ENCODE results near the gene ANKRD31. TPM values are rescaled to one million over a fixed set of nuclear protein-coding genes. Genes with fewer than 3 reads are reported as not detected.
A peak's percentile ranks its signal among the peaks of the same experiment; 100 is the strongest.
"Not testable (repeated sequence)": the region's sequence is repeated elsewhere in the genome, so short reads cannot be mapped to it uniquely, and the experiment has no call there.

The ANKRD31 gene
- polyA plus RNA-seq, 1 experiment = 0.02 TPM

DNA sequence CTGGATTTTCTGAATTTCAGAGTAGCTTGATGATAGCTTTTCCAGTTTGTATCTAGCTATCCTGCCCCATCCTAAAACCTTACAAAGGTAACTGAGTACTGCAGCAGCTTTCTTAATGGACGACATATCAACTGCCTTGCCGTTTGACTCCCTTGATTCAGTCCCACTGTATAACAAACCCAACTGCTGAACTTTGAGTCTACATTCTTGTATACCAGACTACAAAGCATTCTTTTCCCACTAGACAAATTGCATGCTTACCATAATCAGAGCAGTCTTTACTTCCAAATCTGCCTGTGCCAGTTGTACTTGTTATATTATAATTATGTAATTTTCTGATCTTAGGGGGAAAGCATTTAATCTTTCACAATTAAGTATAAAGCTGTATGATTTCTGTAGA is 47.3 kb downstream of the ANKRD31 start:
- Histone ChIP-seq H3K27me3 (ENCODE audit: control insufficient read depth, insufficient read depth, low read length) (no peaks in the 10 kb centered on the region), H3K4me3 (ENCODE audit: low read depth, low read length) (no peak overlapping the region), H3K36me3 (ENCODE audit: control insufficient read depth, insufficient read depth, low read length) (no peaks in the 10 kb centered on the region)
- DNase-seq (ENCODE audit: low read depth) = no peak
- POLR2A ChIA-PET = no interaction called here
- TF ChIP-seq, protein P1, sequence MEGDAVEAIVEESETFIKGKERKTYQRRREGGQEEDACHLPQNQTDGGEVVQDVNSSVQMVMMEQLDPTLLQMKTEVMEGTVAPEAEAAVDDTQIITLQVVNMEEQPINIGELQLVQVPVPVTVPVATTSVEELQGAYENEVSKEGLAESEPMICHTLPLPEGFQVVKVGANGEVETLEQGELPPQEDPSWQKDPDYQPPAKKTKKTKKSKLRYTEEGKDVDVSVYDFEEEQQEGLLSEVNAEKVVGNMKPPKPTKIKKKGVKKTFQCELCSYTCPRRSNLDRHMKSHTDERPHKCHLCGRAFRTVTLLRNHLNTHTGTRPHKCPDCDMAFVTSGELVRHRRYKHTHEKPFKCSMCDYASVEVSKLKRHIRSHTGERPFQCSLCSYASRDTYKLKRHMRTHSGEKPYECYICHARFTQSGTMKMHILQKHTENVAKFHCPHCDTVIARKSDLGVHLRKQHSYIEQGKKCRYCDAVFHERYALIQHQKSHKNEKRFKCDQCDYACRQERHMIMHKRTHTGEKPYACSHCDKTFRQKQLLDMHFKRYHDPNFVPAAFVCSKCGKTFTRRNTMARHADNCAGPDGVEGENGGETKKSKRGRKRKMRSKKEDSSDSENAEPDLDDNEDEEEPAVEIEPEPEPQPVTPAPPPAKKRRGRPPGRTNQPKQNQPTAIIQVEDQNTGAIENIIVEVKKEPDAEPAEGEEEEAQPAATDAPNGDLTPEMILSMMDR (IDR thresholded peaks at IDR 0.05; ENCODE audit: insufficient read depth, low read depth, low read length) = no peak
- CTCF ChIA-PET = interaction anchor here (1.4 kb wide), 1 partner anchor 10 kb away, joined by 3 read pairs; no protein-coding TSS in a partner anchor

DNA sequence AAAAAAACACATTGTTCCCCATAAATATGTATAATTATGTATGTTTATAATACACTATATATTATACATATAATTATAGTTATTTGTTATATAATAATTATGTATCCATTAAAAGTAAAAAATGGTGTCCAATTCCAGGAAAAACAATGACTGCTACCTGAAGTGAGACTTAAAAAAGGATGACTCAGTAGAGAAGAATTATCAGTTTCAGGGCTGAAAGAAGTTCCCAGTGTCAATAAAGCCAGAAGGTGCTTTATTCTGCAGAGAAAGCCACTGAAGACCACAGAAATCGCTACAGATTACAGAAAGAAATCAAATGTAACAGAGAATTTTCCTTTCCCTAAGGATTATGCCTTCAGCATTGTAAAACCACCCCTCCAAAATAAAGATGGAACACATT is 50.9 kb downstream of the ANKRD31 start:
- H3K36me3 ChIP-seq (ENCODE audit: control insufficient read depth, insufficient read depth, low read length) = no peaks in the 10 kb centered on the region
- H3K27me3 ChIP-seq (ENCODE audit: control insufficient read depth, insufficient read depth, low read length) = no peaks in the 10 kb centered on the region
- no peak for DNase-seq (ENCODE audit: low read depth)
- CTCF ChIA-PET = no interaction called here
- H3K4me3 ChIP-seq (ENCODE audit: low read depth, low read length) = no peak overlapping the region
- TF ChIP-seq, protein P1 (IDR thresholded peaks at IDR 0.05; ENCODE audit: insufficient read depth, low read depth, low read length) = no peak
- POLR2A ChIA-PET = no interaction called here

DNA sequence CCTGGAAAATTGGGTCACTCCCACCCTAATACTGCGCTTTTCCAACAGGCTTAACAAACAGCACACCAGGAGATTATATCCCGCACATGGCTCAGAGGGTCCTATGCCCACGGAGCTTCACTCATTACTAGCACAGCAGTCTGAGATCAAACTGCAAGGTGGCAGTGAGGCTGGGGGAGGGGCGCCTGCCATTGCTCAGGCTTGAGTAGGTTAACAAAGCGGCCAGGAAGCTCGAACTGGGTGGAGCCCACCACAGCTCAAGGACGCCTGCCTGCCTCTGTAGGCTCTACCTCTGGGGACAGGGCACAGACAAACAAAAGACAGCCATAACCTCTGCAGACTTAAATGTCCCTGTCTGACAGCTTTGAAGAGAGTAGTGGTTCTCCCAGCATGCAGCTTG is 60.7 kb downstream of the ANKRD31 start:
- H3K27me3 ChIP-seq (ENCODE audit: control insufficient read depth, insufficient read depth, low read length); H3K36me3 ChIP-seq (ENCODE audit: control insufficient read depth, insufficient read depth, low read length); DNase-seq (ENCODE audit: low read depth); CTCF ChIA-PET; H3K4me3 ChIP-seq (ENCODE audit: low read depth, low read length); POLR2A ChIA-PET: not testable (repeated sequence)

DNA sequence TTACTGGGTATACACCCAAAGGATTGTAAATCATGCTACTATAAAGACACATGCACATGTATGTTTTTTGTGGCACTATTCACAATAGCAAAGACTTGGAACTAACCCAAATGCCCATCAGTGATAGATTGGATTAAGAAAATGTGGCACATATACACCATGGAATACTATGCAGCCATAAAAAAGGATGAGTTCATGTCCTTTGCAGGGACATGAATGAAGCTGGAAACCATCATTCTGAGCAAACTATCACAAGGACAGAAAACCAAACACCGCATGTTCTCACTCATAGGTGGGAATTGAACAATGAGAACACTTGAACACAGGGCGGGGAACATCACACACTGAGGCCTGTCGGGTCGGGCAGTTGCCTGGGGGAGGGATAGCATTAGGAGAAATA is 61.8 kb downstream of the ANKRD31 start:
- H3K36me3 ChIP-seq (ENCODE audit: control insufficient read depth, insufficient read depth, low read length); H3K27me3 ChIP-seq (ENCODE audit: control insufficient read depth, insufficient read depth, low read length); H3K4me3 ChIP-seq (ENCODE audit: low read depth, low read length); CTCF ChIA-PET; POLR2A ChIA-PET; DNase-seq (ENCODE audit: low read depth): not testable (repeated sequence)

DNA sequence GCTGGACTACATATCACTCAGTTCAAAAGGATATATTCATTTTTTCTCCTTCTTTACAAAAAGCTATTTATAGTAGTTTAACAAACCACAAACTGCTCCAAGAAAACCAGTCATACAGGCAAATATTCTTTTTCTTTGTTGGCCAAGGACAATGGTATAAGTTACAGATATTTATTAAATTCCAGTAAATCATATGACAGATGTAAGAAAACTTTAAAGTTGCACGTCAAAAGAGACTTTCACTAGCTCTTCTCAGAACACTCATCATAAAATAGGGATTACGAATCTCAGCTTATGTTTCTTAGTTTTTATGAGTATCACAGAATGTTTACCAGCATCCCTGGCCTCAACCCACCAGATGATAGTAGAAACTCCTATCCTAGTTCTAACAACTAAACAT is 67.2 kb downstream of the ANKRD31 start:
- Histone ChIP-seq H3K4me3 (ENCODE audit: low read depth, low read length) (no peak overlapping the region), H3K27me3 (ENCODE audit: control insufficient read depth, insufficient read depth, low read length) (no peaks in the 10 kb centered on the region), H3K36me3 (ENCODE audit: control insufficient read depth, insufficient read depth, low read length) (no peaks in the 10 kb centered on the region)
- POLR2A ChIA-PET = no interaction called here
- peak; percentile 0 for DNase-seq (ENCODE audit: low read depth)
- CTCF ChIA-PET = no interaction called here
- TF ChIP-seq, protein P1 (IDR thresholded peaks at IDR 0.05; ENCODE audit: insufficient read depth, low read depth, low read length) = no peak

DNA sequence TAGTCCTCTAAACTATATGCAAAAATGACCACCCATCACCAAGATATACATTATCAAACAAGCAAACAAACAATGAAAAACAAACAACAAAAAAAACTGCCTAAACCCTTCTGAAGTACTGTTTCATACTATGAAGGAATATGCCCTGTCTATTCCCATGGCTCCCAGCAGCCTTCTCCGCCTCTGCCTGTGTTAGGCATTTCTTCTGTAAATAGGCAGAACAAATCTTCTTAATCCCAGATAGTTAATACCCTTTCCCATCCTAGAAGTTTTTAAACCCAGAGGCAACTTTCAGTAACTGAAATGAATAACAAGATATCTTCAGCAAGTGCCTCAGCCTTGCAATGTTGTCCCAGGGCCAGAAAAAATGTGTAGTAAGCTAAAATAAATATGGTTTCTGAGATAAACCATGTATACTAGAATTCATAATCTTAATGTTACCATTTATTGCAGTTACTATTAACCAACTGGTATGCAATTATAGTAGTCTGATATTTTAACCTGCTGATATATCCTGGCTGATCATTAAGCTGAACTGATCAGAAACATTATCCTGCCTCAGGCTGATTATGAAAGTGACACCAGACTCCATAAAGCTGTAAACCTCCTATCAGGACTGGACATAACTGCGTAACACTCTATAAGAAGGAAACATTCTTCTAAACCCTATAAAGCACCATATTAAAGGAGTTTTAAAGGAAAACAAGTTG is 68.5 kb downstream of the ANKRD31 start:
- TF ChIP-seq, protein P1 (IDR thresholded peaks at IDR 0.05; ENCODE audit: insufficient read depth, low read depth, low read length) = no peak
- H3K27me3 ChIP-seq (ENCODE audit: control insufficient read depth, insufficient read depth, low read length) = no peaks in the 10 kb centered on the region
- POLR2A ChIA-PET = no interaction called here
- no peaks in the 10 kb centered on the region for H3K36me3 ChIP-seq (ENCODE audit: control insufficient read depth, insufficient read depth, low read length)
- no peak overlapping the region for H3K4me3 ChIP-seq (ENCODE audit: low read depth, low read length)
- CTCF ChIA-PET = no interaction called here
- no peak for DNase-seq (ENCODE audit: low read depth)

All from BJ (cell line).